Osteoblast (primary cell): ENCODE data around the gene SHROOM3. TPM values are rescaled to one million over a fixed set of nuclear protein-coding genes. Genes with fewer than 3 reads are reported as not detected.

Experiments used
- DNase-seq: peaks from one replicate; pipeline ENCODE4 v3.0.0; 2011; ENCODE audit warnings: low spot score, mixed read lengths; ENCODE audit not compliant: insufficient read length; ENCODE audit errors: missing footprints
- H2AFZ ChIP-seq: 2 replicates; pipeline ENCODE4 v1.6.0; 2011; ENCODE audit warnings: mild to moderate bottlenecking, low read length
- H3K27ac ChIP-seq: 2 replicates; pipeline ENCODE4 v1.5.1; 2011; ENCODE audit warnings: mild to moderate bottlenecking, low read depth, low read length, moderate library complexity
- H3K27me3 ChIP-seq: 2 replicates; pipeline ENCODE4 v1.6.0; 2012; ENCODE audit warnings: mild to moderate bottlenecking, control low read depth, inconsistent platforms, low read length, moderate library complexity; ENCODE audit not compliant: insufficient read depth
- H3K36me3 ChIP-seq: 2 replicates; pipeline ENCODE4 v1.5.1; 2011; ENCODE audit warnings: mild to moderate bottlenecking, low read length, control low read depth, moderate library complexity; ENCODE audit not compliant: insufficient read depth
- H3K4me1 ChIP-seq: 2 replicates; pipeline ENCODE4 v1.5.1; 2011; ENCODE audit warnings: mild to moderate bottlenecking, low read length, control low read depth, moderate library complexity; ENCODE audit not compliant: insufficient read depth
- H3K4me2 ChIP-seq: 2 replicates; pipeline ENCODE4 v1.6.0; 2011; ENCODE audit warnings: mild to moderate bottlenecking, low read length; ENCODE audit not compliant: insufficient read depth
- H3K4me3 ChIP-seq: fragments of 200-600 bp; sonication (generic); 3 replicates; pipeline ENCODE4 v1.5.1; 2012; ENCODE audit warnings: mild to moderate bottlenecking, low read length, inconsistent platforms; ENCODE audit not compliant: insufficient read depth
- H3K79me2 ChIP-seq: 2 replicates; pipeline ENCODE4 v1.6.0; 2012; ENCODE audit warnings: mild to moderate bottlenecking, low read length, control low read depth, inconsistent platforms; ENCODE audit not compliant: insufficient read depth
- H3K9me3 ChIP-seq: 2 replicates; pipeline ENCODE4 v1.5.1; 2011; ENCODE audit warnings: low read depth, low read length, control low read depth
- H4K20me1 ChIP-seq: 2 replicates; pipeline ENCODE4 v1.6.0; 2012; ENCODE audit warnings: mild to moderate bottlenecking, low read length, control low read depth; ENCODE audit not compliant: insufficient read depth
- total RNA-seq: library from RNA; depleted of rRNA; stranded (reverse); fragments of >200 nt; gene quantifications from 2 replicates; pipeline ENCODE4 v1.2.3, GENCODE V29; 2012
- TF ChIP-seq, protein P1 (sequence below): IDR thresholded peaks from 2 replicates; pipeline ENCODE4 v1.5.1; 2011; ENCODE audit warnings: mild to moderate bottlenecking, low read depth, low read length, moderate library complexity; ENCODE audit errors: extremely low read depth

SHROOM3 gene
- total RNA-seq, 1 donor: 9.8 TPM

DNA sequence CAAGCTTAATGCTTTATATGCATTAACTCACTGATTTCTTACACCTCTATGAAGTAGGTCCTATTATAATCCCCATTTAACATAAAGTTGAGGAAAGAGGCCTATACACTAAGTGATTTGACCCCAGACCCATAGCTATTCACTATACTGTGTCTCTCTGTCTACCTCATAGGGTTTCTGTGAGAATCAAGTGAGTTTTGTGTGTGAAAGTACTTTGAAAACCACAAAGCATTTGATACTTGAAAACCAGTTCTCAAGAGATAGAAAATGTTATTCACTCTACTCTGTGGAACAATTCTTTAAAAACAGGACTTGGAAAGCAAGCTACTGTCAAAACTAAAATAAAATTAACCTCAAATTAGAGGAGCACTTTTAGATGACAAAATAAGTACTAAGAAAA, 35.0 kb downstream of the SHROOM3 start:
- Histone ChIP-seq H3K9me3 (no peaks in the 10 kb centered on the region), H3K27ac (no peak overlapping the region), H3K4me2 (no peak overlapping the region), H2AFZ (no peak overlapping the region), H3K36me3 (no peaks in the 10 kb centered on the region), H3K4me1 (no peaks in the 10 kb centered on the region), H3K4me3 (no peak overlapping the region), H3K27me3 (peaks cover 6% of the 10 kb centered on the region), H3K79me2 (no peaks in the 10 kb centered on the region), H4K20me1 (no peaks in the 10 kb centered on the region)
- DNase-seq: no peak
- TF ChIP-seq, protein P1, sequence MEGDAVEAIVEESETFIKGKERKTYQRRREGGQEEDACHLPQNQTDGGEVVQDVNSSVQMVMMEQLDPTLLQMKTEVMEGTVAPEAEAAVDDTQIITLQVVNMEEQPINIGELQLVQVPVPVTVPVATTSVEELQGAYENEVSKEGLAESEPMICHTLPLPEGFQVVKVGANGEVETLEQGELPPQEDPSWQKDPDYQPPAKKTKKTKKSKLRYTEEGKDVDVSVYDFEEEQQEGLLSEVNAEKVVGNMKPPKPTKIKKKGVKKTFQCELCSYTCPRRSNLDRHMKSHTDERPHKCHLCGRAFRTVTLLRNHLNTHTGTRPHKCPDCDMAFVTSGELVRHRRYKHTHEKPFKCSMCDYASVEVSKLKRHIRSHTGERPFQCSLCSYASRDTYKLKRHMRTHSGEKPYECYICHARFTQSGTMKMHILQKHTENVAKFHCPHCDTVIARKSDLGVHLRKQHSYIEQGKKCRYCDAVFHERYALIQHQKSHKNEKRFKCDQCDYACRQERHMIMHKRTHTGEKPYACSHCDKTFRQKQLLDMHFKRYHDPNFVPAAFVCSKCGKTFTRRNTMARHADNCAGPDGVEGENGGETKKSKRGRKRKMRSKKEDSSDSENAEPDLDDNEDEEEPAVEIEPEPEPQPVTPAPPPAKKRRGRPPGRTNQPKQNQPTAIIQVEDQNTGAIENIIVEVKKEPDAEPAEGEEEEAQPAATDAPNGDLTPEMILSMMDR: no peak

DNA sequence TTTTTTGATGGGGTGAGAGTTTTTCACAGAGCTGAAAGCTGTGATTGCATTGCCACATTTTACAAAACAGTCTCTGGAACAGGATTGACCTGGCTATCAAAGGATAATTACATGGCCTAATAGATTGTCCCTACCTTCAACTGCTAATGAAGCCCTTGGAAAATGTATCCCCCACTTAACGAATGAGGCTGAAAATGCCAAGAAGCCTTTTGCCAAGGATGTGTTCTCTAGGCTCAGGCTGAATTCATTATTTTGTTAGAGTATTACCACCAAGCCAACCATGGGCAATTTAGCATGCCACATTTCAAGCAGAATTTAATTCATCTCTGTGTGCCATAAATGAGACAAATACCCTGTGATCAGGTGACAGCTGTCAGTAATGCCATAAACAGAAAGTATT, 35.5 kb downstream of the SHROOM3 start:
- Histone ChIP-seq H3K27me3 (peaks cover 11% of the 10 kb centered on the region), H3K79me2 (no peaks in the 10 kb centered on the region), H3K9me3 (no peaks in the 10 kb centered on the region), H3K4me3 (no peak overlapping the region), H3K4me1 (no peaks in the 10 kb centered on the region), H4K20me1 (no peaks in the 10 kb centered on the region), H2AFZ (no peak overlapping the region), H3K36me3 (no peaks in the 10 kb centered on the region), H3K4me2 (no peak overlapping the region), H3K27ac (no peak overlapping the region)
- TF ChIP-seq, protein P1: no peak
- DNase-seq: no peak

DNA sequence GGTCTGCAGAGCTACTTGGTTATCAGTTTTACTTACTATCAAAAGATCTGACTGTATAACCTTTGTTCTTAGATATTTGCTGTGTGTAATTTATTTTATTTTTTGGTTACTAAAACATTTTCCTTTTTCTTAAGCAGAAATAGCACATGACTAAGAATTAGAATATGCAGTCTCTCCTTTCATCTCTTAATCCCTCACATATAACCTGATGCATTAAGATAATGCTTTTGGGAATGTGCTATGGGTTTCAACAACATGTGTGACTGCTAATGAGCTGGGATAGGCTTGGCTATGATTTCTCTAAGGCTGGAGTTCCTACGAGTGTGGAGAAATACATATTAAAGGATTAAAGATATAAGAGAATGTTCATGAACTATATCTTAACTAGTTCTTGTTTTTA, 41.5 kb downstream of the SHROOM3 start:
- Histone ChIP-seq H3K27me3 (peaks cover 16% of the 10 kb centered on the region), H3K4me2 (no peak overlapping the region), H4K20me1 (no peaks in the 10 kb centered on the region), H3K9me3 (no peaks in the 10 kb centered on the region), H3K4me1 (no peaks in the 10 kb centered on the region), H3K79me2 (no peaks in the 10 kb centered on the region), H3K36me3 (no peaks in the 10 kb centered on the region), H2AFZ (no peak overlapping the region), H3K27ac (no peak overlapping the region), H3K4me3 (no peak overlapping the region)
- no peak for DNase-seq
- TF ChIP-seq, protein P1: no peak

DNA sequence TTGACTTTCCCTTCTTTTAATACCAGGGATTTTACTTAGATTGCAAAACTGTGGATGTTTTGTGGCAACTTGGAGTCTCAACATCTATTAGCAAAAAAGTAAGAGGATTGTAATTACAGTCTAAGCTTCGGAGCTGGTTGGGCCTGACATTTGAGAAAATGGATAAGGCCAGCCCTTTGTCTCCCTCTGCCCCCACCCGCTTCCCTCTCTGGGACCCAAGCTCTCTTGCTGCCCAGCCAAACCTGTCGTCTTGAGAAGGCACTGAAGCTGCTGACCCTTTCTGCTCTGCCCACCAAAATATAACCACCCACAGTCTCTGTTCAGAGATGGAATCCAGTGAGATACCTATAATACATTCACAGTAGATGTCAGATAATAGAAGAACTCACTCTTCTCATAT, 49.6 kb downstream of the SHROOM3 start:
- Histone ChIP-seq H3K79me2 (no peaks in the 10 kb centered on the region), H4K20me1 (no peaks in the 10 kb centered on the region), H3K4me1 (no peaks in the 10 kb centered on the region), H3K4me2 (no peak overlapping the region), H3K27me3 (no peaks in the 10 kb centered on the region), H3K4me3 (no peak overlapping the region), H2AFZ (no peak overlapping the region), H3K27ac (no peak overlapping the region), H3K9me3 (no peaks in the 10 kb centered on the region), H3K36me3 (no peaks in the 10 kb centered on the region)
- TF ChIP-seq, protein P1: no peak
- DNase-seq: no peak
